ENCODE measurements around the gene RENBP.

- TF ChIP-seq USF1 (IDR thresholded peaks at IDR 0.05) (no peak), NFIC (IDR thresholded peaks at IDR 0.05) (no peak), TAF1 (IDR thresholded peaks at IDR 0.05; ENCODE audit: low read depth) (no peak)
Observed at GRCh38 chrX:153974726-153975286, 30.4 kb upstream of the RENBP start.

Data from Ishikawa (cell line).